ENCODE measurements around the gene TMCC2.

DNA sequence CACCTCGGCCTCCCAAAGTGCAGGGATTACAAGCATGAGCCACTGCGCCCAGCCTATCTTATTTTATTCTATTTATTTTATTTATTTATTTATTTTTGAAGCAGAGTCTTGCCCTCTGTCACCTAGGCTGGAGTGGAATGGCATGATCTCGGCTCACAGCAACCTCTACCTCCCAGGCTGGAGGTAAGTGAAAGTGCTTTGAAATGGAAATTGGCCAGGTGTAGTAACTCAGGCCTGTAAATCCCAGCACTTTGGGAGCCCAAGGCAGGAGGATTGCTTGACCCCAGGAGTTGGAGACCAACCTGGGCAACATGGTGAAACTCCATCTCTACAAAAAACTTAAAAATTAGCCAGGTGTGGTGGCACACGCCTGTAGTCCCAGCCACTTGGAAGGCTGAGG lies 11.2 kb upstream of the TMCC2 start:
- TF ChIP-seq, protein P1, sequence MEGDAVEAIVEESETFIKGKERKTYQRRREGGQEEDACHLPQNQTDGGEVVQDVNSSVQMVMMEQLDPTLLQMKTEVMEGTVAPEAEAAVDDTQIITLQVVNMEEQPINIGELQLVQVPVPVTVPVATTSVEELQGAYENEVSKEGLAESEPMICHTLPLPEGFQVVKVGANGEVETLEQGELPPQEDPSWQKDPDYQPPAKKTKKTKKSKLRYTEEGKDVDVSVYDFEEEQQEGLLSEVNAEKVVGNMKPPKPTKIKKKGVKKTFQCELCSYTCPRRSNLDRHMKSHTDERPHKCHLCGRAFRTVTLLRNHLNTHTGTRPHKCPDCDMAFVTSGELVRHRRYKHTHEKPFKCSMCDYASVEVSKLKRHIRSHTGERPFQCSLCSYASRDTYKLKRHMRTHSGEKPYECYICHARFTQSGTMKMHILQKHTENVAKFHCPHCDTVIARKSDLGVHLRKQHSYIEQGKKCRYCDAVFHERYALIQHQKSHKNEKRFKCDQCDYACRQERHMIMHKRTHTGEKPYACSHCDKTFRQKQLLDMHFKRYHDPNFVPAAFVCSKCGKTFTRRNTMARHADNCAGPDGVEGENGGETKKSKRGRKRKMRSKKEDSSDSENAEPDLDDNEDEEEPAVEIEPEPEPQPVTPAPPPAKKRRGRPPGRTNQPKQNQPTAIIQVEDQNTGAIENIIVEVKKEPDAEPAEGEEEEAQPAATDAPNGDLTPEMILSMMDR (IDR thresholded peaks at IDR 0.05), result no peak
- no peak for TF ChIP-seq EZH2 (IDR thresholded peaks at IDR 0.05)

All from neural progenitor cell (in vitro differentiated cells).